ENCODE results near the gene ADAMTS17.
"Not testable (repeated sequence)": the region's sequence is repeated elsewhere in the genome, so short reads cannot be mapped to it uniquely, and the experiment has no call there.

ADAMTS17 gene

GRCh38 chr15:100101426-100102089 lies 240.2 kb downstream of the ADAMTS17 start:
- DNase-seq, result no peak

GRCh38 chr15:100100926-100101325 lies 240.8 kb downstream of the ADAMTS17 start:
- no peak for DNase-seq

GRCh38 chr15:100099976-100100375 lies 241.8 kb downstream of the ADAMTS17 start:
- no peak for DNase-seq

GRCh38 chr15:100098705-100099104 lies 243.1 kb downstream of the ADAMTS17 start:
- no peak for DNase-seq

GRCh38 chr15:100097342-100098127 lies 244.2 kb downstream of the ADAMTS17 start:
- DNase-seq, result no peak

- DNase-seq, result no peak
These were observed 245.1 kb downstream of the ADAMTS17 start for GRCh38 chr15:100096700-100097099.

- no peak for DNase-seq
These were observed 245.6 kb downstream of the ADAMTS17 start for GRCh38 chr15:100096248-100096600.

GRCh38 chr15:100095541-100096247 lies 246.1 kb downstream of the ADAMTS17 start:
- DNase-seq, result no peak

- no peak for DNase-seq
These were observed 247.7 kb downstream of the ADAMTS17 start for GRCh38 chr15:100094127-100094510.

- no peak for DNase-seq
These were observed 248.3 kb downstream of the ADAMTS17 start for GRCh38 chr15:100093211-100094126.

- DNase-seq, result no peak
These were observed 249.7 kb downstream of the ADAMTS17 start for GRCh38 chr15:100092034-100092433.

- no peak for DNase-seq
These were observed 251.4 kb downstream of the ADAMTS17 start for GRCh38 chr15:100090411-100090810.

GRCh38 chr15:100084042-100084821 lies 257.5 kb downstream of the ADAMTS17 start:
- not testable (repeated sequence) for DNase-seq

GRCh38 chr15:100083572-100083971 lies 258.2 kb downstream of the ADAMTS17 start:
- DNase-seq, result no peak

- no peak for DNase-seq
These were observed 258.9 kb downstream of the ADAMTS17 start for GRCh38 chr15:100082761-100083402.

- DNase-seq, result no peak
These were observed 260.3 kb downstream of the ADAMTS17 start for GRCh38 chr15:100081454-100081853.

GRCh38 chr15:100078511-100079220 lies 263.1 kb downstream of the ADAMTS17 start:
- DNase-seq, result no peak

GRCh38 chr15:100075229-100075628 lies 266.5 kb downstream of the ADAMTS17 start:
- DNase-seq, result no peak

GRCh38 chr15:100073982-100074381 lies 267.8 kb downstream of the ADAMTS17 start:
- DNase-seq, result no peak

GRCh38 chr15:100066521-100067280 lies 275.1 kb downstream of the ADAMTS17 start:
- DNase-seq, result not testable (repeated sequence)

All from CD4-positive, alpha-beta T cell treated with Interferon gamma for 1 hour (primary cell).